CD4-positive, alpha-beta T cell treated with Interleukin-2 at 100 ng/mL for 4 hours (primary cell): ENCODE data around the gene ARID5B.
A peak's percentile ranks its signal among the peaks of the same experiment; 100 is the strongest.

Source experiments
- DNase-seq: peaks from one replicate; pipeline ENCODE4 v3.0.0-alpha.2; 2020; ENCODE audit warnings: low spot score

The ARID5B gene

GRCh38 chr10:61991166-61991565 is 89.7 kb downstream of the ARID5B start:
- DNase-seq = no peak

DNA sequence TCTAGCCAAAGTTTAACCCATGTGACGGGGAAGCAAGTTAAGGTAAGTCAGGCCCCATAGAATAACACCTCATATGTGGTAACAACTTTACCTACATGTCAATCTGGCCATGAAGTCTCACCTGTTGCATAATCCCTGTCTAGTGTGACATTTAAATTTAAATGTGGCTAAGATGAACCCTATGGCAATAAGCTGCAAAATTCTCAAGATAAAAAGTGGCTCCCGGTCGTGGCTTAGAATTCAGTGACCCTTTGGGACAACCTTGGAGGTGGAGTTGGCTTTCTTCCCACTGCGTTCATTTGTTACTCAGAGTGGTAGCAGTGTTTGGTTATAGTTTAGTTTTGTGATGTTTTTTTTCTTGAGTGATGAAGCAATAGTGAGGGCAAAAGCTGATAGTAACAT is 90.6 kb downstream of the ARID5B start:
- no peak for DNase-seq

- peak; percentile 82 for DNase-seq
Measured at GRCh38 chr10:61992671-61993668, 91.5 kb downstream of the ARID5B start.

GRCh38 chr10:61993711-61994401 is 92.4 kb downstream of the ARID5B start:
- DNase-seq = peak; percentile 51

DNA sequence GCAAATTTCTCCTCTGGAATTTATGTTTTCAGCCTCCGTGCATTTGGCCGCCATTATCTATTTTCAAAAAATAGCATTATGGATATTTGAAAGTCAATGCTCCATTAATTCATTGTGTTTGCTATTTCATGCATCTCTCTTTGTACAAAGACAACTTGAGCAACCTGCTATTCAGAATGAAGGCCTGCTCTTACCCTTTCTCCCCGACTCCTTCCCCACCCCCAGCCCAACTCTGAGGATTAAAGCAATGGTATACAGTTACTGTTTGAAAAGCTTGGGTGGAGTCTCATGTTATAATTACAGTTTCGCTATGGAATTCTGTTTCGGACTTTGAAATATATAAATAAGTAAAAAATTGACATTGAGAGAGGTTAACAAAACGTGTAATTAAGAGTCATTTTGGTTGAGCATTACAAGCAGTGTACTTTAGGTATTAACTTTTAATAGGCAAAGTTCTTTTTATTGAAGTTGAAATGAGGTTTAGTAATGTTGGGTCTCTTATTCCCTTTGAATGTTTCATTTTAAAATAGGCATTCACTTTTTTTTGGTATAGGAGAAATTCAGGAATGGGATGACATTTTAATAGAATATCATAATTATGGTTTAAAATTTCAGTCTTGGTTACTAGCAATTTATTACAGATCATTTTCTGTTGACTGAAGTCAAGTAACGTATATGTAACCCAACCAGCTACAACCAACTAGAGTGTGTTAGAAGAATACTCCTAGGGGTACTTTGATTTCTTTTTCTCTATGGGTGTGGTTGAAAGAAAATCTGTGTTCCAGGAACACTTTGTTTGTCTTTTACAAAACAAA is 93.1 kb downstream of the ARID5B start:
- DNase-seq = no peak

DNA sequence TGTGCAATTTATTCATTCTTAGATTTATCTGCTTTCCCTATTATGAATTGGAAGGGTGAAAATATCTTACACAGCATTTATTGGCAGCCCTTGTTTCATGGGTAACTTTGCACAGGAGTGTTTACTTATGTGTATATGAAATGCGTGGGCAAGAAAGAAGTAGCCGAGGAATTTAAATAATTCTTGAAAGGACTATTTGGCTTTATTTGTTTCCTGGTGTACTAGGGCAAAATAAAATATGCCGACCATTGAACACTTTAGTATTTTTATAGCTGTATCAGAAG is 93.7 kb downstream of the ARID5B start:
- DNase-seq = no peak

- no peak for DNase-seq
Measured at GRCh38 chr10:61998937-61999336, 97.4 kb downstream of the ARID5B start.

- no peak for DNase-seq
Measured at GRCh38 chr10:62000037-62000603, 98.6 kb downstream of the ARID5B start.

DNA sequence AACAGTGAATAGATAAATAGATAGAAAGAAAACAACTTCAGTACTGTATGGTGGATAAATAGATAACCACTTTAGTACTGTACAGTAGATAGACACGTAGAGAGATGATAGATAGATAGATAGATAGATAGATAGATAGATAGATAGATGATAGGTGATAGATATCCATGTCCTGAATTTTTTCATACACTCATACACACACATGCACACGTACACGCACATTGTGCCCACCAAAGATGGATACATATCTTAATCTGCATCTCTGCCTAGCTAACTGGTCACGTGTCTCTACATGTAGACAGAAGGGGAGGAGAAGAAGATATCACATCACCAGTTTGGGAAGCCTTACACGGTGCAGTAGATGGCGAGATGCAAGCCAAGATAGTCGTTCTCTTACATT is 99.2 kb downstream of the ARID5B start:
- DNase-seq = no peak

DNA sequence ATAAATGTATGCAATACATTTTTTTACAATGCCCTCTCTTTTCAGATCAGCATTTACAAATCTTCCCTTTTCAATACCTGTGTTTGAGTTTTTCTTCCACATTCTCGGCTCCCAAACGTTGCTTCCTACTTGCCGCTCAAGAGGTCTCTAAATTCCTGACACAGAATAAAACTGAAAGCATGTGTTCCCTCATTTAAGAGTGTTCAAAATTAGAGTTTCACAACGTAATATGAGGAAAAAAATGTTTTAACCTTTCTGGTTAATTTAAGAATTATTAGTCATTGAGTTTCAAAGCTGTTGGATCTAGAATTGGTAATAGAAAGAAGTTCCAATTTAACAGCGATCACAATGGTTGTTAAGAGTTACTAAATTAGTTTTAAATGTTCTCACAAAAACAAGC is 100.4 kb downstream of the ARID5B start:
- no peak for DNase-seq

DNA sequence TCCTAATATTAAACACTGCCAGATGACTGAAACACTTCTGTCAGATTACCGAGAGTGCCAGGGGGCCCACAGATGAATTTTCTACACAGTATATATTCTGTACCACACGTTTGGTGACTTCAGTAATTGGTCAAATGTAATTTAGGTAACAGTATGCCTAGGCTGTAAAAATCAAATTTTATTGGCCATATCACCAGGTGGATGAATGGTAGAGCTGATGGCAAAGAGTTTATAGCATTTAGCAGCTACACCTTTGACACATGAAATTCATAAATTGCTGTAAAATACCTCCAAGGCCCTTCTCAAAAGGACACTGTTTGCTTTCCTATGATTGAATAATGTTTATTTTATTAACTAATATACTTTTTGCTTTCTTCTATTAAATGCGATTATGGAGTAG is 101.3 kb downstream of the ARID5B start:
- DNase-seq = no peak

DNA sequence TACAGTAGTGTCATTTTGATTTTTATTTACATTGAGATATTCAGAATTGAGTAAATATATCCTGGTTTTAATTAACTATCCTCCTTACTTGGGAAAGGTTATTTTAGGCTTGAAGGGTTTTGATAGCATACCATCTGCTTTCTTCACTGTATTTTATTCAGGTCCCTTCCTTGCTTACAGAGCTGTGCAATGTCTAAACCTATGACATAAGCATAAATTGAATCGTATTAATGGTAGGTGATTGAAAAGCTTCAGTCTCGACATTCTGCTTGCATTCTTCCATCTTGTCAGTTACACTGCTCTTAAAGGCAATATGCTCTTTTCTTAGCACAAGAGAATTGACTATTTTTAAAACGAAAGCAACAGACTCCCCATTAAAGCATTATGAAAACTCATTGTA is 102.5 kb downstream of the ARID5B start:
- no peak for DNase-seq

GRCh38 chr10:62005281-62005680 is 103.8 kb downstream of the ARID5B start:
- DNase-seq = no peak

DNA sequence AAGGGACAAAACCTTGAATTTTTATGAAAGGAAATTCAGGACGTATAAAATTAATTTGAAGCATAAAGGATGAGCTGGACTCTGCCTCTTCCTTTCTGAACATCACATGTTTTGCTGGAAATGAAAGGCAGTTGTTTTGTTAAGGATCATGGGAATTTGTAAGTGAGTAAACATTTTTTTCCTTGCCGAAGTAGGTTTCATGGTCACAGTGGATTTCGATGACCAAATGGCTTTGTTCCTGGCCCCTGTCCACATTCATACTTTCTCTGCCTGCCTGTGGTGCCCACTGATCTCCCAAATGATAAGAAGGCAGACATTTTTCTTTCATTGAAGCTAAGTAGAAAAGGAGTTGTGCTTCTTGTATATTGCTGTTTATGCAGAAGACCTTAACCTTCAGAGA is 104.2 kb downstream of the ARID5B start:
- no peak for DNase-seq

- DNase-seq = no peak
Measured at GRCh38 chr10:62007145-62007544, 105.6 kb downstream of the ARID5B start.

GRCh38 chr10:62008196-62008595 is 106.7 kb downstream of the ARID5B start:
- DNase-seq = no peak

DNA sequence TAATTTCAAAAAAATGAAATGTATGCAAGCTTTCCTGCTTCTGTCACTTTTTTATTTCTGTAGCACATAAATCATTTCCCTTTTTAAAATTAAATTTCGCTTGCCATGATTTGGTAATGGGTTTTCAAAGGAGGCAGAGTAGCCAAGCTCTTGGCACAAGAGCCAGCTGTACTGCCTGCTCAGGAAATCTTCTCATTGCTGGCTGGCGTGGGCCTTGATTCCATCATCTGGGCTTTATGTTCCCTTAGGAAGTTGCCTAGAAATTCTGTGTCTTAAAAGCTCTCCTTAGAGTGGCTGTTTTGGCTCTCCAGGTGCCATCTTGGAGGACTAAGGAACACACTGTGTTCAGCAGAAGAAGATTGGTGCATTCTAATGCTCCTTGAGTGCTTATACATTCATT is 107.4 kb downstream of the ARID5B start:
- no peak for DNase-seq

DNA sequence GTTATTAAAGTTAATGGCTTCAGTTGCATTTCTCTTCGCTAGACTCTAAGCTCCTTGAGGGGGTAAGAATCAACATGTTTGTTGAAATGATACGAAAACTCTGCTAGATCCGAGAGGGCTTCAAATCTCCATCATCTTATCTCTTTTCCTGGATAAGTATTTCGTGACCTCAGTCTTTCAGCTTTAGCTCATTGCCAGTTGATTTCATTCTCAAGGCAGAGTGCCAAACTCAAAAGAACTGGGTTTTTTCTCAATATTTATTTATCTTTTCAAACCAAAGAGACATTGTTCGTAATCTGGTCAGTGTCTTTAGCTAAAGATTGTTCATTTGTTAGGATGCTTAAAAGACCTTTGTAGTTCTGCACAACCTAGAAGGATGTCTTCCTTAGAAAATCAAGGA is 108.9 kb downstream of the ARID5B start:
- DNase-seq = no peak

DNA sequence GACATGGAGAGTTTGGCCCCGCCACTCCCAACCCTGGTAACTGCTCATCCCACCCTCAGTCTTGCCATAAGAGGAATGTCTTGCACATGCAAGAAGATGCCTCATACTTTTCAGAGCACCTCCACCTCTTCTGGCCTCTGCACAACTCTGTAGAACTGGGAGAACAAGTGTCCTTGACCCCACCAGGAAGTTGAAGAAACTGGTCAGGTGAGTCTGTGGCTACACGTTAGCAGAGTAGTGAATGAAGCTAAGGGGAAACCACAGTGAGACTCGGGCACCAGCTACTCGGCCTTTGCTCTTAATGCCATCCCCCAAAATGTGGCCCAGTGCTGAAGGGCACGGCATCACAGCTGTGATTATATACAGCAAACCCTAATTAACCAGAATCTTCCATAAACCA is 110.1 kb downstream of the ARID5B start:
- DNase-seq = no peak

DNA sequence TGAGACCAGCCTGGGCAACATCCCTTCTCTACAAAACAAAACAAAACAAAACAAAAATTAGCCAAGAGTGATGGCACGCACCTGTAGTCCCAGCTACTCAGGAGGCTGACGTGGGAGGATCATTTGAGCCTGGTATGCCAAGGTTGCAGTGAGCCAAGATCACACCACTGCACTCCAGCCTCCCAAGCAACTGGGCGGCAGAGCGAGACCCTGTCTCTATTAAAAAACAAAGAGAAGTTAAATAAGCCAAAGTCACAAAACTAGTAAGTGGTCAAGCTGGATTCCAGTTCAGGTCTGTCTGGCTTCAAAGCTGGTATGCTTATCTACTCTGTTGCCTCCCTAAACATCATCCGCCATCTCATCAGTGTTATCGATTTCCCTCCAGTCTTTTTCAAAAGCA is 110.8 kb downstream of the ARID5B start:
- DNase-seq = no peak

GRCh38 chr10:62014510-62014909 is 113.0 kb downstream of the ARID5B start:
- DNase-seq = no peak

DNA sequence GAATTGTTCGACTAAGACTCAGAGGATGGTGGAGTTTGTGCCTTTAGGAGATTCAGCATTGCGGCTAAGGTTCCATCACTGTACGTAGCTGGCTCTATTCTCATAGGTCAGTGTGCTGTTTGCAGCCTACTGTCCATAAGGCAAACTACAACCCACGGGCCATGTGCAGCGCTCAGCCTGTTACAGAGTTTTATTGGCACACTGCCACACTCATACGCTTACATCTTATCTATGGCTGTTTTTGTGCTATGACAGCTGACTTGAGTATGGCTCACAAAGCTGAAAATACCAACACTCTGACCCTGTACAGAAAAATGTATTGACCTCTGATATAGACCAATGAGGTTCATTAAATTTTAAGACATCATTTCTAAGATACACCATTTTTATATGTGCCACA is 114.5 kb downstream of the ARID5B start:
- no peak for DNase-seq
